HG02970 (cell line): ENCODE data around the gene POGK.

Experiments
- ATAC-seq: cut with Tn5 transposase; IDR thresholded peaks from one replicate; pipeline ENCODE4 v1.9.1; 2021; ENCODE audit warnings: mild to moderate bottlenecking, moderate library complexity, moderate number of reproducible peaks; ENCODE audit not compliant: unreplicated experiment, low FRiP score

Gene POGK

GRCh38 chr1:166895766-166896165 is 56.5 kb downstream of the POGK start:
- no peak for ATAC-seq

GRCh38 chr1:166899769-166900168 is 60.5 kb downstream of the POGK start:
- no peak for ATAC-seq

GRCh38 chr1:166900987-166901386 is 61.7 kb downstream of the POGK start:
- no peak for ATAC-seq

GRCh38 chr1:166902279-166902678 is 63.0 kb downstream of the POGK start:
- no peak for ATAC-seq

- ATAC-seq = no peak
Observed at GRCh38 chr1:166903232-166903631, 64.0 kb downstream of the POGK start.

- no peak for ATAC-seq
Observed at GRCh38 chr1:166905136-166905535, 65.9 kb downstream of the POGK start.

- ATAC-seq = no peak
Observed at GRCh38 chr1:166905900-166906299, 66.6 kb downstream of the POGK start.
